H1 (cell line): ENCODE data around the gene UHRF1. TPM values are rescaled to one million over a fixed set of nuclear protein-coding genes. Genes with fewer than 3 reads are reported as not detected.
A peak's percentile ranks its signal among the peaks of the same experiment; 100 is the strongest.

Experiments used
- CTCF ChIA-PET: fragments of 300-600 bp; sonication (Branson Sonifier 250); formaldehyde crosslinking; loops from one replicate; lab custom pipeline; 2021; ENCODE audit not compliant: partially characterized antibody; lab: Charles Lee
- POLR2A ChIA-PET: fragments of 300-600 bp; sonication (Branson Sonifier 250); formaldehyde crosslinking; loops from one replicate; lab custom pipeline; 2021; ENCODE audit warnings: inconsistent platforms; ENCODE audit not compliant: partially characterized antibody; lab: Charles Lee
- DNase-seq, 2 experiments: peaks; one replicate each; pipeline versions ENCODE4 v3.0.0 to v3.0.0-alpha.2; 2010 to 2022; ENCODE audit warnings: low spot score in 2 of 2, low read depth in 1 of 2, mixed read lengths in 1 of 2
- FAIRE-seq: peaks from 2 replicates; lab custom pipeline; 2011; peaks lifted over from hg19 to GRCh38; lab: Jason Lieb, UNC
- H2AFZ ChIP-seq: 2 replicates; pipeline ENCODE4 v1.8.1; 2012; ENCODE audit warnings: low read length, inconsistent platforms
- H2AK5ac ChIP-seq: 2 replicates; pipeline ENCODE4 v1.6.1; 2013; ENCODE audit warnings: low read depth, low read length
- H2BK120ac ChIP-seq: replicated peaks from 2 replicates; pipeline ENCODE3; 2013; ENCODE audit warnings: low read depth, low read length, inconsistent platforms
- H2BK12ac ChIP-seq: 2 replicates; pipeline ENCODE4 v1.6.1; 2013; ENCODE audit warnings: low read depth, low read length
- H2BK15ac ChIP-seq: 2 replicates; pipeline ENCODE4 v1.6.1; 2013; ENCODE audit warnings: low read length
- H2BK20ac ChIP-seq: 2 replicates; pipeline ENCODE4 v1.6.1; 2013; ENCODE audit warnings: low read length
- H2BK5ac ChIP-seq: 2 replicates; pipeline ENCODE4 v1.6.1; 2013; ENCODE audit warnings: low read depth, low read length
- H3K14ac ChIP-seq: 2 replicates; pipeline ENCODE4 v1.6.1; 2013; ENCODE audit warnings: inconsistent platforms; ENCODE audit not compliant: insufficient read length
- H3K18ac ChIP-seq: 2 replicates; pipeline ENCODE4 v1.6.1; 2013; ENCODE audit warnings: low read length; ENCODE audit errors: extremely low read depth
- H3K23ac ChIP-seq: 2 replicates; pipeline ENCODE4 v1.6.1; 2013; ENCODE audit warnings: inconsistent platforms; ENCODE audit not compliant: insufficient read length
- H3K23me2 ChIP-seq: 2 replicates; pipeline ENCODE4 v1.6.1; 2013; ENCODE audit warnings: low read depth, low read length
- H3K27ac ChIP-seq: 2 replicates; pipeline ENCODE4 v1.6.1; 2011; ENCODE audit warnings: low read depth, low read length, inconsistent platforms
- H3K27me3 ChIP-seq, 4 experiments: replicated peaks in 1 of 4; 1 replicate in 1 of 4; 2 replicates in 3 of 4; pipeline versions ENCODE4 v1.6.1 to v1.8.1; 2011 to 2013; ENCODE audit warnings: low read length in 3 of 4, mild to moderate bottlenecking in 3 of 4, inconsistent platforms in 2 of 4, mixed read lengths in 2 of 4, moderate library complexity in 1 of 4; ENCODE audit not compliant: control insufficient read depth in 3 of 4, insufficient read depth in 3 of 4; ENCODE audit errors: extremely low read depth in 1 of 4
- H3K36me3 ChIP-seq, 4 experiments: 2 replicates each; pipeline versions ENCODE4 v1.6.1 to v1.8.1; 2011 to 2013; ENCODE audit warnings: mild to moderate bottlenecking in 4 of 4, low read length in 3 of 4, moderate library complexity in 2 of 4, control low read depth in 1 of 4, inconsistent platforms in 1 of 4; ENCODE audit not compliant: insufficient read depth in 4 of 4, control insufficient read depth in 2 of 4
- H3K4ac ChIP-seq: replicated peaks from 2 replicates; pipeline ENCODE3; 2013; ENCODE audit warnings: low read length, low read depth, mixed read lengths, inconsistent platforms; ENCODE audit not compliant: insufficient read length
- H3K4me1 ChIP-seq, 4 experiments: replicated peaks in 1 of 4; 1 replicate in 1 of 4; 2 replicates in 3 of 4; pipeline versions ENCODE4 v1.6.1 to v1.8.1; 2011 to 2013; ENCODE audit warnings: low read length in 3 of 4, inconsistent platforms in 2 of 4, mixed read lengths in 1 of 4; ENCODE audit not compliant: insufficient read depth in 4 of 4, control insufficient read depth in 3 of 4
- H3K4me2 ChIP-seq, 2 experiments: 2 replicates each; pipeline versions ENCODE4 v1.6.1 to v1.8.1; 2011 to 2013; ENCODE audit warnings: low read depth in 2 of 2, low read length in 2 of 2, control low read depth in 1 of 2, inconsistent platforms in 1 of 2, mild to moderate bottlenecking in 1 of 2; ENCODE audit not compliant: insufficient read depth in 1 of 2
- H3K4me3 ChIP-seq, 4 experiments: fragments of 200-600, 300-600 bp in 1 of 4; sonication (generic), shearing (Covaris generic), sonication (Bioruptor Twin) in 1 of 4; 2 replicates each; pipeline versions ENCODE4 v1.5.1 to v1.8.1; 2011 to 2016; ENCODE audit warnings: low read length in 4 of 4, low read depth in 3 of 4, control low read depth in 2 of 4, inconsistent platforms in 2 of 4, mild to moderate bottlenecking in 2 of 4, mixed read lengths in 1 of 4, moderate library complexity in 1 of 4; ENCODE audit not compliant: insufficient read depth in 2 of 4; ENCODE audit errors: extremely low read depth in 1 of 4
- H3K56ac ChIP-seq: replicated peaks from 2 replicates; pipeline ENCODE3; 2013; ENCODE audit warnings: low read depth, mild to moderate bottlenecking, mixed read lengths, low read length, inconsistent platforms; ENCODE audit not compliant: insufficient read length
- H3K79me1 ChIP-seq: 2 replicates; pipeline ENCODE4 v1.6.1; 2013; ENCODE audit warnings: low read depth, low read length, control low read depth
- H3K79me2 ChIP-seq, 2 experiments: 2 replicates each; pipeline versions ENCODE4 v1.6.1 to v1.8.1; 2012 to 2013; ENCODE audit warnings: low read length in 2 of 2, mild to moderate bottlenecking in 2 of 2, inconsistent platforms in 1 of 2; ENCODE audit not compliant: insufficient read depth in 2 of 2, control insufficient read depth in 1 of 2
- H3K9ac ChIP-seq, 4 experiments: replicated peaks in 1 of 4; 1 replicate in 1 of 4; 2 replicates in 3 of 4; pipeline versions ENCODE4 v1.6.1 to v1.8.1; 2011 to 2013; ENCODE audit warnings: low read depth in 3 of 4, low read length in 3 of 4, control low read depth in 2 of 4, mild to moderate bottlenecking in 2 of 4, moderate library complexity in 2 of 4, inconsistent platforms in 1 of 4; ENCODE audit errors: extremely low read depth in 1 of 4
- H3K9me3 ChIP-seq, 2 experiments: 2 replicates each; pipeline versions ENCODE4 v1.6.1 to v1.8.1; 2012 to 2013; ENCODE audit warnings: mild to moderate bottlenecking in 2 of 2, moderate library complexity in 2 of 2, control low read depth in 1 of 2, inconsistent platforms in 1 of 2, low read depth in 1 of 2, low read length in 1 of 2, mixed read lengths in 1 of 2; ENCODE audit not compliant: insufficient read depth in 2 of 2
- H4K20me1 ChIP-seq, 2 experiments: replicated peaks in 1 of 2; 2 replicates each; pipeline versions ENCODE3 to v1.8.1; 2011 to 2013; ENCODE audit warnings: inconsistent platforms in 2 of 2, low read length in 2 of 2, mild to moderate bottlenecking in 1 of 2; ENCODE audit not compliant: insufficient read depth in 2 of 2, control insufficient read depth in 1 of 2
- H4K5ac ChIP-seq: 2 replicates; pipeline ENCODE4 v1.6.1; 2013; ENCODE audit warnings: low read length, low read depth, mixed read lengths, inconsistent platforms; ENCODE audit not compliant: insufficient read length
- H4K8ac ChIP-seq: 2 replicates; pipeline ENCODE4 v1.8.0; 2013; ENCODE audit warnings: mild to moderate bottlenecking, moderate library complexity, low read length, inconsistent platforms; ENCODE audit not compliant: insufficient read depth; ENCODE audit errors: extremely low read depth
- H4K91ac ChIP-seq: replicated peaks from 2 replicates; pipeline ENCODE3; 2013; ENCODE audit warnings: low read length, mixed read lengths, inconsistent platforms; ENCODE audit not compliant: insufficient read length
- BACH1 ChIP-seq: IDR thresholded peaks from 2 replicates; pipeline ENCODE4 v1.6.1; 2012; ENCODE audit warnings: low read length, improper control_type of control experiment
- CHD2 ChIP-seq: IDR thresholded peaks from 2 replicates; pipeline ENCODE4 v1.6.1; 2012; ENCODE audit warnings: low read length, improper control_type of control experiment
- CREB1 ChIP-seq: IDR thresholded peaks from 2 replicates; pipeline ENCODE4 v1.6.1; 2012; ENCODE audit warnings: inconsistent platforms
- CTBP2 ChIP-seq: IDR thresholded peaks from 2 replicates; pipeline ENCODE4 v1.7.0; 2011; ENCODE audit warnings: borderline replicate concordance, mild to moderate bottlenecking, moderate library complexity, mixed read lengths, low read length; ENCODE audit not compliant: insufficient read depth, insufficient read length
- EP300 ChIP-seq, 2 experiments: IDR thresholded peaks; 1 replicate in 1 of 2; 2 replicates in 1 of 2; pipeline ENCODE4 v1.6.1; 2011 to 2012; ENCODE audit warnings: low read depth in 2 of 2, low read length in 2 of 2, mild to moderate bottlenecking in 2 of 2, borderline replicate concordance in 1 of 2, inconsistent platforms in 1 of 2, moderate library complexity in 1 of 2
- PHF8 ChIP-seq: fragments of 200-600 bp; sonication (generic); conservative IDR thresholded peaks from 2 replicates; pipeline ENCODE4 v1.7.1; 2012; ENCODE audit warnings: low read depth, mild to moderate bottlenecking, inconsistent platforms, low read length, moderate library complexity
- RAD21 ChIP-seq, 2 experiments: IDR thresholded peaks in 1 of 2; conservative IDR thresholded peaks in 1 of 2; 2 replicates each; pipeline ENCODE4 v1.6.1; 2011; ENCODE audit warnings: low read depth in 2 of 2, low read length in 2 of 2, improper control_type of control experiment in 1 of 2, inconsistent platforms in 1 of 2, mild to moderate bottlenecking in 1 of 2, moderate library complexity in 1 of 2
- SP2 ChIP-seq: IDR thresholded peaks from 2 replicates; pipeline ENCODE4 v1.6.1; 2012; ENCODE audit warnings: mild to moderate bottlenecking, low read length, inconsistent platforms
- TCF12 ChIP-seq: IDR thresholded peaks from 2 replicates; pipeline ENCODE4 v1.6.1; 2011; ENCODE audit warnings: low read depth, mild to moderate bottlenecking, low read length
- WGBS, 2 experiments: shearing (Covaris generic) in 1 of 2; methylation state at CpG; one replicate each; pipeline versions ENCODE4 v1.1.6 to v1.1.7; 2013 to 2015; ENCODE audit warnings: low lambda C conversion rate in 2 of 2, mixed read lengths in 2 of 2, inconsistent platforms in 1 of 2, low coverage in 1 of 2, missing lambda C conversion rate in 1 of 2; ENCODE audit not compliant: insufficient replicate concordance in 2 of 2, insufficient coverage in 1 of 2, insufficient read length in 1 of 2; ENCODE audit errors: extremely low coverage in 1 of 2, missing lambda C conversion rate in 1 of 2; 5-methylcytosine and 5-hydroxymethylcytosine counted together
- polyA plus RNA-seq, 7 experiments: library from polyadenylated mRNA; depleted of rRNA in 3 of 7; stranded (reverse) in 5 of 7; unstranded in 2 of 7; fragments of >200 nt in 5 of 7; fragments of 200-250 nt in 2 of 7; gene quantifications; 1 replicate in 5 of 7; 2 replicates in 1 of 7; 4 replicates in 1 of 7; pipeline versions ENCODE4 v1.2.1 to v1.2.3, GENCODE V29; 2011 to 2013; ENCODE audit warnings: missing spikeins in 2 of 7, mixed read lengths in 2 of 7
- total RNA-seq: library from RNA; stranded (reverse); fragmentation: NEBNext Ultra II Directional; extraction: Animal tissue kit (Norgen Biotek cat#: 25700); gene quantifications from 2 replicates; pipeline ENCODE4 v1.2.1, GENCODE V29; 2021
- TF ChIP-seq, protein P1 (sequence below): IDR thresholded peaks from 2 replicates; pipeline ENCODE4 v1.6.1; 2012; ENCODE audit warnings: inconsistent platforms

Gene UHRF1
- total and polyA plus RNA-seq, 2 of the 8 experiments (the other 6 are each of a cell fraction or from before 2014, with no cell fraction given) = 14.7 to 65.8 TPM

DNA sequence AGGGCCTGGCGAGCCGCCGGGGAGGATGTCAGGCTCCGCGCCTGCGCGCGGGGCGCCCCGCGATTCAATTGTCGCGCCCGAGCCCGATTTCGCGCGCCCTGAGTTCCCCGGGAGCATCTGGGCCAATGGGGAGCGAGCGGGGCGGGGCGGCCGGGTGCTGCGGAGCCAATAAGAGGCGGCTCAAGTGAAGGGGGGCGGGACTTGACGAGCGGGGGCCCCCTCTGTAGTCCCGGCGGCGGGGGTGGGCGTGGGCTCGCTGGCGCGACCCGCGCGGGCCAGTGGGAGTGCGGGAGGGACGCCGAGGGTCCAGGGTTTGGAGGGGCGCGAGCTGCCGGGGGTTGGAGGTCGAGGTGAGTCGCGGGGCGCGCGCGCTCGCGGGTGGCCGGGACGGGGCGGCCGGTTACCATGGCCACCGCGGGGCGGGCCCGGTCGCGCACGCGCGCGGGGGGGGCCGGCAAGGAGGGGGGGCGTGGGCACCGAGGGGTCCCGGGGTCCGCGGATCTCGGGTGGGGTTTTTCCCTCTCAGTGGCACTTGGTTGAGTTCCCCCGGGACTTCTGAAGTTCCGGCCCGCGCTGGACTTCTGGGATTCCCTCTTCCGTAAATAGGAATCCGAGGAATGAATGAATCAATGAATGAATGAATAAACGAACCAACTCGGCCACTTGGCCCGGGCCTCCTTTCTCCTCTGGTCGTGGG, 744 bp downstream of the UHRF1 start:
- DNase-seq = peak; percentile 64 to 92
- peaks cover 3 to 14% of the 10 kb centered on the region in 2 experiments for H4K20me1 ChIP-seq
- no peak overlapping the region; the same call in 1 of the 2 replicates for H2BK5ac ChIP-seq
- peak overlapping the region; percentile 75 to 79 for H3K4me2 ChIP-seq
- no peaks in the 10 kb centered on the region for H3K9me3 ChIP-seq
- H4K91ac ChIP-seq = no peak overlapping the region
- H2AK5ac ChIP-seq = no peak overlapping the region
- H3K79me1 ChIP-seq = peaks cover 5% of the 10 kb centered on the region; the same call in 1 of the 2 replicates
- peak overlapping the region; percentile 86 for H4K8ac ChIP-seq
- no peaks in the 10 kb centered on the region; a peak in 2 of 7 replicates for H3K27me3 ChIP-seq
- no peak overlapping the region for H2BK120ac ChIP-seq
- no peak overlapping the region for H2BK20ac ChIP-seq
- no peak overlapping the region for H3K23ac ChIP-seq
- H3K14ac ChIP-seq = no peak overlapping the region
- H3K18ac ChIP-seq = no peak overlapping the region
- H4K5ac ChIP-seq = peak overlapping the region; percentile 49
- H2BK12ac ChIP-seq = no peak overlapping the region
- H3K56ac ChIP-seq = no peak overlapping the region
- no peak overlapping the region for H3K4ac ChIP-seq
- H3K23me2 ChIP-seq = peaks cover 8% of the 10 kb centered on the region
- H3K36me3 ChIP-seq = peaks cover 4 to 15% (median 10%) of the 10 kb centered on the region in 4 experiments; a peak in 5 of 8 replicates
- peak overlapping the region; percentile 36; the same call in 1 of the 2 replicates for H2BK15ac ChIP-seq
- H3K4me1 ChIP-seq = peaks cover 0 to 14% (median 11%) of the 10 kb centered on the region in 4 experiments; a peak in 6 of 7 replicates
- POLR2A ChIA-PET = interaction anchor here (2.0 kb wide), 1 partner anchor 121 kb away, joined by 4 read pairs; no protein-coding TSS in a partner anchor
- H3K9ac ChIP-seq = peak overlapping the region; percentile 69 to 92 (median 78); a peak in 4 of 7 replicates
- no peak overlapping the region; the same call in 1 of the 2 replicates for H3K27ac ChIP-seq
- peak overlapping the region; percentile 46 to 83 (median 56) for H3K4me3 ChIP-seq
- H3K79me2 ChIP-seq = peaks cover 0 to 42% of the 10 kb centered on the region in 2 experiments; a peak in 2 of 4 replicates
- no peak overlapping the region for H2AFZ ChIP-seq
- no peak for FAIRE-seq
- CTCF ChIA-PET = interaction anchor here (1.6 to 6.9 kb wide), 5 partner anchors 36 to 123 kb away, joined by 3 to 111 read pairs (median 26); partner anchors contain the start of gene PLIN3
- WGBS, 2 experiments = 3% methylated on average over 28 of the region's 85 CpGs; no CpG with 5 or more reads in 1 of the 2 experiments
- TF ChIP-seq CHD2 (peak; percentile 56; the same call in 1 of the 2 replicates), BACH1 (peak; percentile 44; the same call in 1 of the 2 replicates), EP300 (IDR thresholded peaks at IDR 0.05; ENCODE audit: borderline replicate concordance in 1 of 2, low read depth in 2 of 2, low read length in 2 of 2) (no peak), RAD21 (IDR thresholded peaks at IDR 0.05 in 1 of 2, conservative IDR thresholded peaks at IDR 0.05 in 1 of 2; ENCODE audit: low read depth in 2 of 2, low read length in 2 of 2) (no peak), SP2 (peak; percentile 46), PHF8 (0 out of 2 replicates have a peak, but pooled peaks have one; percentile 1), CTBP2 (no peak), CREB1 (peak; percentile 37; the same call in 1 of the 2 replicates), TCF12 (no peak)
- TF ChIP-seq, protein P1, sequence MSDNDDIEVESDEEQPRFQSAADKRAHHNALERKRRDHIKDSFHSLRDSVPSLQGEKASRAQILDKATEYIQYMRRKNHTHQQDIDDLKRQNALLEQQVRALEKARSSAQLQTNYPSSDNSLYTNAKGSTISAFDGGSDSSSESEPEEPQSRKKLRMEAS = no peak
